Upper lobe of left lung (tissue), 4 donors: ENCODE data around the gene HS6ST2.

Source experiments
- POLR2AphosphoS5 ChIP-seq, 2 donors: sonication (generic); formaldehyde crosslinking; IDR thresholded peaks; one replicate each; pipeline ENCODE4 v1.5.1; 2017; ENCODE audit warnings: antibody characterized with exemption in 2 of 2
- TF ChIP-seq, protein P1 (sequence below), 6 experiments: fragments of 450-650 bp in 4 of 6; fragments of 200-600 bp in 2 of 6; sonication (generic) in 2 of 6; IDR thresholded peaks; one replicate each; pipeline ENCODE4 v1.5.1; 2016 to 2019; ENCODE audit warnings: antibody characterized with exemption in 6 of 6

DNA sequence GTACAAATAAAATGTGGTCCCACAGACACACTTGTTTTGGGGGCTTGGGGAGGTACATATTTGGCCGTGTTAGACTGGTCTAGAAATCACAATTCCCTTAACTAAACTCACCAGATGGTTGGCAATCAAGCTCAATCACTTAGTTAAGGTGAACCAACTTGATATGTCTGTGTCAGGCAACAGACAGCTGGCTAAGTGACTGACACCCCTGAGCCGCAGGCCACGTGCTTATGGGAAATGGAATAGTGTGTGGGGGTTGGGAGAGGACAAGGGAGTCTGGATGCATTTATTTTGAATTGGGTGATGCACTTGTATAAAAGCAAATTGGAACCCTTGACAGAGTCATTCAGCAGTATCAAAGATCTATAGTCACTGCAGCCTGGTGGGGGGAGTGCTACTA is 209.0 kb downstream of the HS6ST2 start:
- TF ChIP-seq, protein P1, sequence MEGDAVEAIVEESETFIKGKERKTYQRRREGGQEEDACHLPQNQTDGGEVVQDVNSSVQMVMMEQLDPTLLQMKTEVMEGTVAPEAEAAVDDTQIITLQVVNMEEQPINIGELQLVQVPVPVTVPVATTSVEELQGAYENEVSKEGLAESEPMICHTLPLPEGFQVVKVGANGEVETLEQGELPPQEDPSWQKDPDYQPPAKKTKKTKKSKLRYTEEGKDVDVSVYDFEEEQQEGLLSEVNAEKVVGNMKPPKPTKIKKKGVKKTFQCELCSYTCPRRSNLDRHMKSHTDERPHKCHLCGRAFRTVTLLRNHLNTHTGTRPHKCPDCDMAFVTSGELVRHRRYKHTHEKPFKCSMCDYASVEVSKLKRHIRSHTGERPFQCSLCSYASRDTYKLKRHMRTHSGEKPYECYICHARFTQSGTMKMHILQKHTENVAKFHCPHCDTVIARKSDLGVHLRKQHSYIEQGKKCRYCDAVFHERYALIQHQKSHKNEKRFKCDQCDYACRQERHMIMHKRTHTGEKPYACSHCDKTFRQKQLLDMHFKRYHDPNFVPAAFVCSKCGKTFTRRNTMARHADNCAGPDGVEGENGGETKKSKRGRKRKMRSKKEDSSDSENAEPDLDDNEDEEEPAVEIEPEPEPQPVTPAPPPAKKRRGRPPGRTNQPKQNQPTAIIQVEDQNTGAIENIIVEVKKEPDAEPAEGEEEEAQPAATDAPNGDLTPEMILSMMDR (IDR thresholded peaks at IDR 0.05): no peak
- no peak for TF ChIP-seq POLR2AphosphoS5 (IDR thresholded peaks at IDR 0.05)
